Spinal cord (tissue), 10 donors: ENCODE data around the gene IFIT5. TPM values are rescaled to one million over a fixed set of nuclear protein-coding genes. Genes with fewer than 3 reads are reported as not detected.
"Not testable (repeated sequence)": the region's sequence is repeated elsewhere in the genome, so short reads cannot be mapped to it uniquely, and the experiment has no call there.

Source experiments
- DNase-seq, 6 donors: peaks; one replicate each; pipeline versions ENCODE4 v3.0.0 to v3.0.0-alpha.2; 2013 to 2015; ENCODE audit warnings: low spot score in 6 of 6, low read depth in 4 of 6
- H3K27ac ChIP-seq: one replicate; pipeline ENCODE4 v1.5.1; 2013; ENCODE audit warnings: low read depth, low read length, control low read depth
- H3K27me3 ChIP-seq: one replicate; pipeline ENCODE4 v1.6.1; 2013; ENCODE audit warnings: low read length; ENCODE audit not compliant: control insufficient read depth, insufficient read depth
- H3K36me3 ChIP-seq: one replicate; pipeline ENCODE4 v1.6.1; 2013; ENCODE audit warnings: low read length; ENCODE audit not compliant: control insufficient read depth, insufficient read depth
- H3K4me1 ChIP-seq: one replicate; pipeline ENCODE4 v1.6.1; 2013; ENCODE audit warnings: low read length; ENCODE audit not compliant: control insufficient read depth, insufficient read depth
- H3K4me3 ChIP-seq: one replicate; pipeline ENCODE4 v1.5.1; 2013; ENCODE audit warnings: low read depth, low read length, control low read depth
- H3K9me3 ChIP-seq: one replicate; pipeline ENCODE4 v1.6.1; 2013; ENCODE audit warnings: low read length; ENCODE audit not compliant: control insufficient read depth, insufficient read depth
- WGBS: methylation state at CpG from one replicate; pipeline ENCODE4 v1.1.5; 2013; ENCODE audit warnings: missing lambda C conversion rate; ENCODE audit not compliant: insufficient coverage; 5-methylcytosine and 5-hydroxymethylcytosine counted together
- polyA plus RNA-seq, 2 donors: library from polyadenylated mRNA; unstranded; fragments of 120-200 nt; gene quantifications; one replicate each; pipeline ENCODE4 v1.2.1, GENCODE V29; 2013; ENCODE audit not compliant: insufficient read length in 2 of 2
- total RNA-seq, 2 donors: library from RNA; depleted of rRNA in 1 of 2; stranded (reverse); fragments of 120-200 nt in 1 of 2; fragments of >200 nt in 1 of 2; gene quantifications; one replicate each; pipeline versions ENCODE4 v1.2.3 to v1.2.4, GENCODE V29; 2013 to 2014
- donor health status: healthy.

Gene IFIT5
- total and polyA plus RNA-seq, 4 donors, result 19.3 to 44.8 (median 29.9) TPM

DNA sequence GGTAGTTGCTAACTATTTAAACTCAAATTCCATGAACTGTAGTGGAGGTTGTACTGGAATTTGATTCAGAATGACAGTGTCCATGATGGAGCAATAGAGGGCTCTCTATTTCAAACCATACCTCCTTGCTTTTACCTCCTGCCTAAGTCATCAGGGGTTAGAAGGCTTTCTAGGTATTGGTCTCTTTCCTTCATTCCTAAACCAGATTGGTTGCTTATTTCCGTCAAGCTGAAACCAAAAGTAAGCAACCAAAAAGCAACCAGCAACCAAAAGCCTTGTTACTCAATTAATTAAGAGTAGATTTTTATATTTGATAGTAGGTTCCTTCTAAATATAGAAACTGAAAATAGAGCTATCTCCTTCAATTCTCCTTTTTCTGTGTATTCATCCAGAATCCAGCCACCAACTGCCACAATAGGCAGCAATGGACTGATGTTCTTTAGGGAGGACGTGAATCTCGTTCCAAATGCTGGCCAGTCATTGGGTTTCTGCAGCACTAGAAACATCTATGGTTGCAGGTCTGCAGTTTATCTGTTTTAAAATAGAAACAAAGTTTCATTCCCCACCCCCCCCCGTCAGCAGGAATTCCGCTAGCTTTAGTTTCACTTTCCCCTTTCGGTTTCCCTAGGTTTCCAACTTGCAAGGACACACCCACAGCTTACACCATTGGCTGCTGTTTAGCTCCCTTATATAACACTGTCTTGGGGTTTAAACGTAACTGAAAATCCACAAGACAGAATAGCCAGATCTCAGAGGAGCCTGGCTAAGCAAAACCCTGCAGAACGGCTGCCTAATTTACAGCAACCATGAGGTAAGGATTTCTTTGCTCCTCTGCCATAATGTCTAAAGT, 22.2 kb upstream of the IFIT5 start, which contains the start of gene IFIT1:
IFIT1 (plus strand) TSS at position 717 of the 850 bp plus-strand sequence; CDS start at position 807, 90 bp downstream.
- DNase-seq, result peak in 2 of 6 donors; percentile 74 to 84
- Histone ChIP-seq H3K4me3 (peak within 1 kb of the TSS; percentile 77), H3K4me1 (peaks cover 5% of the 10 kb centered on the region), H3K9me3 (no peaks in the 10 kb centered on the region), H3K27ac (peak within 1 kb of the TSS; percentile 97), H3K36me3 (no peaks in the 10 kb centered on the region), H3K27me3 (no peaks in the 10 kb centered on the region)
- no CpG with 5 or more reads among the region's 8 CpGs for WGBS

DNA sequence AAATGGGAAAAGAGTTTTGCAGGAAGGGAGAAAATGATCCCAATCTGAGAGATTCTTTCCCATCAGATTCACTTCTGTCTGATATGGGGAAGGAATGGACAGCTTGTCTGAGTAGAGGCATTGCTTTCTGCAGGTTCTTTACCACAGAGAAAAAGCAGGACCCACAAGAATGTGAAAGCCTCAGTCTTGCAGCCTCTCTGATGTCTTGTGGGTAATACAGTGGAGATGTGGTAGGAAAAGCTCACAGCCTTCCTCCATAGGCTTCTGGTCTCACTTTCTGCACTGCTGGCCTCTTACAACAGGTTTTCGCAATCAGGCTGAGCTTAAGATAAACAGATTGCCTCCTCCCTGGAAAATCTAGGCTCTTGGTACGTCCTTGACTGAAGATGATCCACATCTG, 21.4 kb upstream of the IFIT5 start:
- peak overlapping the region; percentile 97 for H3K27ac ChIP-seq
- H3K27me3 ChIP-seq, result no peaks in the 10 kb centered on the region
- WGBS, result 76% methylated on average over 2 of the region's 2 CpGs
- H3K9me3 ChIP-seq, result no peaks in the 10 kb centered on the region
- DNase-seq, result peak in 1 of 6 donors; percentile 29
- peak overlapping the region; percentile 77 for H3K4me3 ChIP-seq
- H3K36me3 ChIP-seq, result no peaks in the 10 kb centered on the region
- peaks cover 5% of the 10 kb centered on the region for H3K4me1 ChIP-seq

DNA sequence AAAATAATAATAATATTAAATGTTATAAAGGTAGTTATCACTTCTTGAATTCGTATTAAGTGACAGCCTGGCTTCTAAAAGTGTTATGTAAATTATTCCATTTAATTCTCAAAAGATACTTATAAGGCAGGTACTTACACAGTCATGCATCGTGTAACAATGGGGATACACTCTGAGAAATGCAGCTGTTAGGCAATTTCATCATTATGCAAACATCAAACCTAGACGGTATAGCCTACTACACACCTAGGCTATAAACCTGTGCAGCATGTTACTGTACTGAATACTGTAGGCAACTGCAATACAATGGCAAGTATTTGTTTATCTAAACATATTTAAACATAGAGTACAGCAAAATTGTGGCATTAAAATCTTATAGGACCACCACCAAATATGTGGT, 20.5 kb upstream of the IFIT5 start:
- H3K27ac ChIP-seq, result peak overlapping the region; percentile 97
- H3K4me3 ChIP-seq, result no peak overlapping the region
- 80% methylated on average over 1 of the region's 3 CpGs for WGBS
- H3K36me3 ChIP-seq, result no peaks in the 10 kb centered on the region
- no peaks in the 10 kb centered on the region for H3K27me3 ChIP-seq
- H3K9me3 ChIP-seq, result no peaks in the 10 kb centered on the region
- DNase-seq, result no peak
- H3K4me1 ChIP-seq, result peaks cover 5% of the 10 kb centered on the region

DNA sequence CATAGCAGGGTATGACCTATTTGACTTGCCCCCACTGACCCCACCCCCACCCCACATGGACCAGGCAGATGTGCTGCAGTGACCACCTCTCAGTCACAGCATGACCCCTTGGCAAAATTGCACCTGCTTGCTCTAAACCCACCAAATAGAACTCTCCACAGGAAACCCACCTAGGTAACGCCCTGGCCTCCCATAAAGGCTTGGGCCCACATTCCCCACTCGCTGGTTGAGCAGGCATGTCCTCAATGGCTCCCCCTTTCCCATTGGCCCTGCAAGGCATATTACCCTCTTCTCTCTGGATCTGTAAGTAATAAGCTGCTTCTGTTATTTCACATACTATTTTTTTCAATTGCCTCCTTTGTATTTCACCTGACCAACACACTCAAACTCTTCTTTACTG, 19.2 kb upstream of the IFIT5 start:
- Histone ChIP-seq H3K36me3 (no peaks in the 10 kb centered on the region), H3K27me3 (no peaks in the 10 kb centered on the region), H3K27ac (no peak overlapping the region), H3K4me1 (peaks cover 5% of the 10 kb centered on the region), H3K9me3 (no peaks in the 10 kb centered on the region), H3K4me3 (no peak overlapping the region)
- no peak for DNase-seq
- WGBS, result 100% methylated on average over 2 of the region's 2 CpGs

DNA sequence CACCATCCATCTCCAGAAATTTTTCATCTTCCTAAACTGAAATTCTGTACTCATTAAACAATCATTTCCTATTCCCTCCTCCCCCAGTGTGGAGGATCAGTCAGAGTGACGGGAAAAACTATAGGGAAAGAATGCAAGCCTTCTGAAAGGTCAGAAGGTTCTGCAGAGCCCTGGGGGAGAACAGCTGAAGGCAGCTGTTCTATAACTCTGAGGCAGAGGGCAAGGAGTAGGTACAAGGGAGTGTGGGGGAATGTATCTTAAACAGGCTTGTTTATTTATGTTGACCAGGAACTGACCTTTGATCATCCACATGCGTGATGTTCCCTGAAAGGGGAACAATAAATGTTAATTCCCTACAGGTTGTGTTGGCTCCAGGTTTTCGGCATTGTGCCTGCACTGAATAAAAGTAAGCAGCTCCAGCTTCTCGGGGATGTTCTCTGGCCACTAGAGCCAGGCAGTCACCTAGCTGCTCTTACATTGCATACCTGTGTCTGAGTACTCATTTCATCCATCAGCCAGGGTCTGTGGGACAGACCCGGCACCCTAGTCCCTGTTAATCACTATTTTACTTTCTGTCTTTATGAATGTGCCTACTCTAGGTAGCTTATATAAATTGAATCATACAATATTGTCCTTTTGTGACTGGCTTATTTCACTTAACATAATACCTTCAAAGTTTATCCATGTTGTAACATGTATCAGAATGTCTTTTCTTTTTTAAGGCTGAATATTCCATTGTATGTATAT, 16.2 kb upstream of the IFIT5 start:
- DNase-seq, result no peak
- Histone ChIP-seq H3K4me1 (no peaks in the 10 kb centered on the region), H3K27me3 (no peaks in the 10 kb centered on the region), H3K27ac (no peak overlapping the region), H3K4me3 (no peak overlapping the region), H3K9me3 (no peaks in the 10 kb centered on the region), H3K36me3 (no peaks in the 10 kb centered on the region)
- 94% methylated on average over 3 of the region's 5 CpGs for WGBS

DNA sequence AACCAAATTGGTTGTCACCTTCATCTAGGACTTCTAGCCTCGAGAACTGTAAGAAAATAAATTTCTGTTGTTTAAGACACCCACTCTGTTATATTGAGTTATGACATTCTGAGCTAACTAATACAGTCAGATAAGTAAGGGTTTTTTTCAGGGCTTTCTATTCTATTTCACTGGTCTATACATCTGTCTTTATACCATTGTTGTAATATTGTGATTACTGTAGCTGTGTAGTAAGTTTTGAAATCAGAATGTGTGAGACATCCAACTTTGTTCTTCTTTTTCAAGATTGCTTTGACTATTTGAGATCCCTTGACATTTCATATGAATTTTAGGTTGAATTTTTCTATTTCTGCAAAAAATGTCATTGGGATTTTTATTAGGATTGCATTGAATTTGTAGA, 14.4 kb upstream of the IFIT5 start:
- no peaks in the 10 kb centered on the region for H3K4me1 ChIP-seq
- H3K27me3 ChIP-seq, result no peaks in the 10 kb centered on the region
- DNase-seq, result no peak
- H3K4me3 ChIP-seq, result no peak overlapping the region
- no peaks in the 10 kb centered on the region for H3K36me3 ChIP-seq
- H3K27ac ChIP-seq, result no peak overlapping the region
- no CpG with 5 or more reads among the region's 1 CpG for WGBS
- H3K9me3 ChIP-seq, result no peaks in the 10 kb centered on the region

DNA sequence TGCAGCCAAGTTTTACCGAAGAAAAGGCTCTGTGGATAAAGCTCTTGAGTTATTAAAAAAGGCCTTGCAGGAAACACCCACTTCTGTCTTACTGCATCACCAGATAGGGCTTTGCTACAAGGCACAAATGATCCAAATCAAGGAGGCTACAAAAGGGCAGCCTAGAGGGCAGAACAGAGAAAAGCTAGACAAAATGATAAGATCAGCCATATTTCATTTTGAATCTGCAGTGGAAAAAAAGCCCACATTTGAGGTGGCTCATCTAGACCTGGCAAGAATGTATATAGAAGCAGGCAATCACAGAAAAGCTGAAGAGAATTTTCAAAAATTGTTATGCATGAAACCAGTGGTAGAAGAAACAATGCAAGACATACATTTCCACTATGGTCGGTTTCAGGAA, 11.3 kb upstream of the IFIT5 start:
- H3K4me3 ChIP-seq, result no peak overlapping the region
- no peaks in the 10 kb centered on the region for H3K4me1 ChIP-seq
- no CpG with 5 or more reads among the region's 2 CpGs for WGBS

DNA sequence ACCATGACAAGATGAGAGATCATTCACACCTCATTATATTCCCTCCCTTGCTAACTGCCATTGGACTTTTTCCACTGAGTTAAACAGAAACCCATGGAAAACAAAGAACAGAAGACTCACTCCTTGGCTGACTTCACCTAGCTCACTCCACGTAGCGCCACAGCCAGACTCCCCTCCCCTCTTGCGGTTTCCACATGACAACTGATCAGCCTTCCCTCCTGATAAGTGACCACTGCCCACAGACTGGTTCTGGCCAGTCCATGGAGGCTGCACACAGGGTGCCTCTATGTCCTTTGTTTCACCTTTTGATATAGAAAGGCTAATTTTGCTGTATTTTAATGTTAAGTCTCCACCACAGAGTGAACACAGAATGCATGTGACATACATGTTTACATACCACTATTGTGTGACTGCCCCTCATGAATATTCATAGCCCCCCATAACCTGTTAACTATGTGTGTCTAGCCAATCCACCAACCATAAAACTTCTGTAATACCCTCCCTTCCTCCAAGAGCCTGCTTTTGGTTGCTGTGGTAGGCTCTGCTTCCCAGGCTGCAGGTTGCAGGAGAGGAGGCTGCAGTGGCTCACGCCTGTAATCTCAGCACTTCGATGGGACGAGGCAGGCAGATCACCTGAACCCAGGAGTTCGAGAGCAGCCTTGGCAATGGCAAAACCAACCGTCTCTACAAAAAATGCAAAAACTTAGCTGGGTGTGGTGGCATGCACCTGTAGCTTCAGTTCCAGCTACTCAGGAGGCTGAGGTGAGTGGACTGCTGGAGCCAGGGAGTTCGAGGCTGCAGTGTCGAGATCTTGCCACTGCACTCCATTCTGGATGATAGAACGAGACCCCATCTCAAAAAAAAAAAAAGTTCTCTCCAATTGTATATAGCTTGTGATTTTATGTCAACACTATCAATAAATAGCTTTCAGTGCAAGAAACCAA, 10.0 kb upstream of the IFIT5 start:
- Histone ChIP-seq H3K27me3 (no peaks in the 10 kb centered on the region), H3K4me3 (no peak overlapping the region), H3K36me3 (peaks cover 2% of the 10 kb centered on the region), H3K9me3 (no peaks in the 10 kb centered on the region), H3K4me1 (no peaks in the 10 kb centered on the region), H3K27ac (no peak overlapping the region)
- WGBS, result 86% methylated on average over 8 of the region's 11 CpGs
- DNase-seq, result peak in 1 of 6 donors; percentile 26

More for the DNA sequence above, 11.3 kb upstream of the IFIT5 start:
- Histone ChIP-seq H3K27ac (no peak overlapping the region), H3K36me3 (peaks cover 2% of the 10 kb centered on the region), H3K27me3 (no peaks in the 10 kb centered on the region), H3K9me3 (no peaks in the 10 kb centered on the region)
- no peak for DNase-seq

DNA sequence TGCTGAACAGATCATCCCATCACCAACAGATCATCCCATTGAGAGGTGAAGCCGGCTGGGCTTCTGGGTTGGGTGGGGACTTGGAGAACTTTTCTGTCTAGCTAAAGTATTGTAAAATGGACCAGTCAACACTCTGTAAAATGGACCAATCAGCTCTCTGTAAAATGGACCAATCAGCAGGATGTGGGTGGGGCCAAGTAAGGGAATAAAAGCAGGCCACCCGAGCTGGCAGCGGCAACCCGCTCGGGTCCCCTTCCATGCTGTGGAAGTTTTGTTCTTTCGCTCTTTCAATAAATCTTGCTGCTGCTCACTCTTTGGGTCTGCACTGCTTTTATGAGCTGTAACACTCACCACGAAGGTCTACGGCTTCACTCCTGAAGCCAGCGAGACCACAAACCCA, 8.2 kb upstream of the IFIT5 start:
- H3K4me3 ChIP-seq, H3K4me1 ChIP-seq, H3K36me3 ChIP-seq, DNase-seq, H3K27ac ChIP-seq, H3K27me3 ChIP-seq, H3K9me3 ChIP-seq: not testable (repeated sequence)
- WGBS, result 95% methylated on average over 8 of the region's 9 CpGs
